Measurements from ENCODE around the gene TOB1. TPM values are rescaled to one million over a fixed set of nuclear protein-coding genes. Genes with fewer than 3 reads are reported as not detected.
A peak's percentile ranks its signal among the peaks of the same experiment; 100 is the strongest.

Gene TOB1
- total and polyA plus RNA-seq, 9 of the 15 experiments (the other 6 are each of a cell fraction or from before 2014, with no cell fraction given) = 4.8 to 63.7 (median 13.2) TPM

GRCh38 chr17:50841949-50842354 is 24.2 kb downstream of the TOB1 start:
- H3K4me3 ChIP-seq = no peak overlapping the region
- no peak overlapping the region for H3K27ac ChIP-seq (ENCODE audit: extremely low read depth, low read depth, low read length)
- 11% methylated on average over 8 of the region's 8 CpGs for WGBS (ENCODE audit: insufficient coverage, low coverage, missing lambda C conversion rate)
- ChIA-PET CTCF (ENCODE audit: low intra/inter-chr PET ratio) (interaction anchor here (0.9 to 6.1 kb wide), 5 partner anchors 10 to 359 kb away, joined by 3 to 72 read pairs (median 5); no protein-coding TSS in a partner anchor), POLR2A (interaction anchor here (0.6 to 0.9 kb wide), 4 partner anchors 24 to 59 kb away, joined by 3 to 5 read pairs (median 4); partner anchors contain the start of gene TOB1)
- H3K9me3 ChIP-seq (replicated peaks; ENCODE audit: control insufficient read depth, insufficient read depth, low read depth, low read length) = no peaks in the 10 kb centered on the region
- no peaks in the 10 kb centered on the region for H3K27me3 ChIP-seq (ENCODE audit: control insufficient read depth in 2 of 2, insufficient read depth in 2 of 2, low read length in 2 of 2)
- BruUV-seq (replicated peaks) = no TSS peak
- H3K4me2 ChIP-seq (ENCODE audit: insufficient read depth, low read length) = no peak overlapping the region
- H3K9ac ChIP-seq (ENCODE audit: insufficient read depth in 1 of 2, low read depth in 2 of 2, low read length in 2 of 2) = no peak overlapping the region
- in situ Hi-C loops (cut with MboI) (loop anchor here (5.0 kb wide), 1 partner anchor 60 kb away; no protein-coding TSS in a partner anchor), intact Hi-C loops (cut with micrococcal nuclease) (loop anchor here (1.0 to 5.0 kb wide), 4 partner anchors 25 to 360 kb away; partner anchors contain the start of gene SPATA20)
- DNase-seq (ENCODE audit: extremely low read depth in 1 of 4, low spot score in 3 of 4) (peak; percentile 77 to 84 (median 83)), FAIRE-seq (peak; percentile 92), ATAC-seq (peak; percentile 93)
- H3K79me2 ChIP-seq (ENCODE audit: control insufficient read depth, insufficient read depth, low read length) = no peaks in the 10 kb centered on the region
- H3K4me1 ChIP-seq (replicated peaks in 1 of 2; ENCODE audit: control insufficient read depth in 2 of 2, insufficient read depth in 2 of 2, low read length in 2 of 2) = peaks cover 0 to 13% of the 10 kb centered on the region in 2 experiments; a peak in 2 of 5 replicates
- H3K9me1 ChIP-seq (ENCODE audit: control insufficient read depth, insufficient read depth, low read length) = no peaks in the 10 kb centered on the region
- H3K36me3 ChIP-seq (ENCODE audit: control insufficient read depth, insufficient read depth, low read length) = no peaks in the 10 kb centered on the region
- no peaks in the 10 kb centered on the region; the same call in 1 of the 2 replicates for H4K20me1 ChIP-seq (replicated peaks; ENCODE audit: control insufficient read depth, insufficient read depth, low read length)
- H2AFZ ChIP-seq (ENCODE audit: low read depth, low read length) = no peak overlapping the region
- no peak for TF ChIP-seq NR1H2 (CRISPR knock-in tag; IDR thresholded peaks at IDR 0.05)
- TF ChIP-seq ARHGAP35 (IDR thresholded peaks at IDR 0.05; ENCODE audit: partially characterized antibody) = no peak
- TF ChIP-seq ZBTB40 (IDR thresholded peaks at IDR 0.05) = no peak
- TF ChIP-seq ZBTB40 (CRISPR knock-in tag; IDR thresholded peaks at IDR 0.05) = no peak
- no peak for TF ChIP-seq RFX1 (IDR thresholded peaks at IDR 0.05)
- TF ChIP-seq ZNF707 (CRISPR knock-in tag; conservative IDR thresholded peaks at IDR 0.05) = no peak
- no peak for TF ChIP-seq NONO (IDR thresholded peaks at IDR 0.05; ENCODE audit: low read depth in 2 of 2, low read length in 1 of 2)
- TF ChIP-seq CHAMP1 (IDR thresholded peaks at IDR 0.05) = no peak
- no peak for TF ChIP-seq ZNF740 (CRISPR knock-in tag; IDR thresholded peaks at IDR 0.05)
- TF ChIP-seq ZNF740 (tag; IDR thresholded peaks at IDR 0.05) = no peak

All from K562 (cell line).